DLD1 (cell line): ENCODE data around the gene IGFL1.
"Not testable (repeated sequence)": the region's sequence is repeated elsewhere in the genome, so short reads cannot be mapped to it uniquely, and the experiment has no call there.

ENCODE experiments used
- in situ Hi-C: cut with HindIII; loops from 2 replicates; pipeline ENCODE4 v1.10.0; 2017; ENCODE audit warnings: low sequenced_read_pairs

The IGFL1 gene

DNA sequence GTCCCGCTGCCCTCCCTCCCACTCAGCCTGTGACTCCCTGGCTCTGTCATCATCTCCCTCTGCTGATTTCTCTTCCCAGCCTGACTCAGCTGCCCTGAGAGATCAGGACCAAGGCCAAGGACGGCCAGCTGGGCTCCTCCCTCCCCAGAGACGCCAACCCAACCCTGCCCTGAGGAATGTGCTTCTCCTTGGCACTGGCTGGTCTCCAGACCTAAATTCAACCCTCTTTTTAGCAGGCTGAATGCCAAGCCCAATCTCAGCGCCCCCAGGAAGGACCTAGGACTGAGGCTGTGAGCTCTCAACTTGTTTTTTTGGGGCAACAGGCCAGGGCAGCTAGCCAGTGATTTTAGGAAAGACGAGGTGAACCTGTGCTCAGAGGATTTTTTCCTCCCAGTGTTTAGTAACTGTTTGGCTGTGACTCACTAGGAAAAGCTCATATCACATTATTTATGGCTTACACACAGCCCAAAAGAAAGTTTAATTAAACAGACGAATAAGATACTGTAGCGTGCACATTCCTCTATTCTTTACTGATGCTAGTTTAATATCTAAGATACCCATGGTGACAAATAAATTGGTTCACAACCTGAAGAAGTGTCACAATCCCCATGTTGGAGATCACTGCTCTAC is 7.4 kb upstream of the IGFL1 start:
- in situ Hi-C loops = no loop called here

DNA sequence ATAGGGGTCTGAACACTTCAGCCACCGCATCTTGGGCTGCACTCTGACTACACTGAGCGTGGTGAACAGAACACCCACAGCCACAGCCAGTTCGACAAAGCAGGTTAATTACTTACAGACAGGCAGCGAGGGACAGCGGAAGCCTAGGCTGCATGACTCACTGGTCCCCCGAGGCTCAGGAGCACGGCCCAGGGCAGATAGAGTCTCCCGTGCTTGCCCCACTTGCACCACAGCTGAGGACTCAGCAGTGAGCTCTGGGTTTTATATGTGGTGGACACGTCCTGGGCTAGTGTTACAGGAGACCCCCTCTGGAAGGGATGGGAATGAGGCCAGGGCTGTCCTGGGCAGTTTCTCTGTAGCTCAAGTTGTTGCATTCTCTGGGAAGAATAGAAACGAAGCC is 5.8 kb upstream of the IGFL1 start:
- in situ Hi-C loops = not testable (repeated sequence)

DNA sequence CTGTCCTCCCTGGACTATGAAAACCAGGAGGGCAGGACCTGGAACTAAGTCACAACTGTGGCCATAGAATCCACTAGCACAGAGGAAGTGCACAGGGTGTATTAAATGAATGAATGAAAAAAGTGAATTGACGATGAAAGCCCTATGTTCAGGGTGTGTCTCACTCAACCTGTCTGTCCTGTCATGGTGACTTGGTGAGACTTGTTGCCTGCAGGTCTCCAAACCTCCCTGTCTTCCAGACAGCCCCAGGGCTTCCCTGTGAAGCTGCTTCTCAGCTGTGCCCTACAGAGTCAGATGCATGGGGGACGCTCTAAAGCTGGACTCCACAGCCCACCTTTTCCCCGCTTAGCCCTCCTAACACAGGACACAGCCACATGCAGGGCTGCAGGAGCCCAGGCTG is 4.8 kb upstream of the IGFL1 start:
- in situ Hi-C loops = no loop called here

DNA sequence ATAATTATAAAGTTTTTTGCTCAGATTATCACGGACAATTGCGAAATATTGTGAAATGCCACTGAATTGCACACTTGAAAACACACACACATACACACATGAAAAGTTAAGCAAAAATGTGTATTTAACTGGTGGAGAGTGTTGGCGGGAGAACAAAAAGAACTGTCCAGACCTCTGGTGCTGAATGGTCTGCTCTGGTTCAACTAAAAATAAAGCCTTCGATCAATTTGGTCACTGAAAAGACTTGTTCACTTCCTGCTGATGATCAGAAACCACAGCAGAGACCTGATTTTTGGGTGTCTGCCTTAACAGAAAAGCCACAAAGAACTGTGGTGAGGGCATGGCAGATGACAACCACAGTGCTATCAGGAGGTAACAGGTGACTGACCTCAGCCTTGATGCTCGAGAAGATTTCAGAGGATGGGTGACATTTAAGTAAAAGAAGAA is 4.0 kb upstream of the IGFL1 start:
- in situ Hi-C loops = no loop called here

DNA sequence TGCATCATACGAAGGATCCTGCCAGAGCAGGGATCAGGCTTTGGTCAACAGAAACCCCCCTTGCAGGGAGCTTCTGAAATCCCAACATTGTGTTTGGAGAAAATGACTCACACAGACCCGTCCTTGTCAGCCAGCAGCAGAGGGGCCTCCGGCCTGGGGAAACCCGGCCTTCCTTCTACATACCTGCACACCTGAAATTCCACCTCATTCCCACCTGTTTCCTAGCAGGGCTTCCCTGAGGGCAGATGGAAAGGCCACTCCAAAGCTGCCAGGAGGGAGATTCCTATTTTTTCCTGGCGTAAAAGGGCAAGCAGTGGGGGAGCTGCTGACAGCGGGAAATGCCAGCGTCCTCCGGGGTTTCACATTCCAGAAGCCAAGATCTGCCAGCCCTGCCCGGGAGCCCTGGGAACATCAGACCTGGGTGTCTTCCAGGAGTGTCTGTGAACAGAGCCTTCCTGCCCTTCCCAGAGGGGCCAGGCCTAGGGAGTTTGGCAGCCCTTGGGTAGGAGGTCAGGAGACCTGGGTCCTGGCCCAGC is 3.0 kb upstream of the IGFL1 start:
- in situ Hi-C loops = no loop called here

DNA sequence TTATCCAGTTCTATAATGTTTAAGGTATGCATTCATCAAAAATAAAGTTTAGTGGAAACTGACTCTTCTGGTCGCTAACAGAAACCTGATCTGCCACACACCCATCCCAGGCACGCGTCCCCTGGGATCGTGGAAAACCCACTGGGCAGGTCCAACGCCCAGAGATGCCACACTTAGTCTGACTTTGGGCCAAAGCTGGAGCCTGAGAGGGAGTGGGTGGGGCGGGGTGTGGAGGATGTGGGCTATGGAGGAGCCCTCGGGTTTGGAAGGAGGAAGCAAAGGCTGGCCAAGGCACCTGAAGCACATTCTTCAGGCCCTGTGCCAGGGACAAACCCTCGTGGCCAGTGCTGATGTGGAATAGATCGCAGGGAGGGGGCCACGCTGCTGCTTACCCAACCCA is 2.5 kb downstream of the IGFL1 start:
- in situ Hi-C loops = no loop called here

DNA sequence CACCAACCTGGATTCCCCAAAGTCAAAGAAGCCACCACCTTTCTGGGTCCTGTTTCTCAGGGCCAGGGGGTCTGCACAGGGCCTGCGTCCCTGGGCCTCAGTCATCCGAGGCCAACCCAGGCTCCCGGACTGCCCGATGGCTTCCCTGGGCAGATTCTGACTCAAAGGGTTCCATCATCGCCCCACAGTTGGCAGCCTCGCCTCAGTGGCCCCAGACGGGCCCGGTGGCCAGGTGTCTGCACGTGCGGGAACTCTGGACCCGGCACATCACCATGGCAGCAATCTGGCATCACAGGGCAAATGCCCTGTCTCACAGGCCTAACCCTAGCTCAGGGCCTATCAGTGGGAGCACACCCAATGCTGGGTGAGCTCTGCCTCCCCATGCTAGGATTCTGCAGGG is 2.9 kb downstream of the IGFL1 start:
- in situ Hi-C loops = no loop called here

DNA sequence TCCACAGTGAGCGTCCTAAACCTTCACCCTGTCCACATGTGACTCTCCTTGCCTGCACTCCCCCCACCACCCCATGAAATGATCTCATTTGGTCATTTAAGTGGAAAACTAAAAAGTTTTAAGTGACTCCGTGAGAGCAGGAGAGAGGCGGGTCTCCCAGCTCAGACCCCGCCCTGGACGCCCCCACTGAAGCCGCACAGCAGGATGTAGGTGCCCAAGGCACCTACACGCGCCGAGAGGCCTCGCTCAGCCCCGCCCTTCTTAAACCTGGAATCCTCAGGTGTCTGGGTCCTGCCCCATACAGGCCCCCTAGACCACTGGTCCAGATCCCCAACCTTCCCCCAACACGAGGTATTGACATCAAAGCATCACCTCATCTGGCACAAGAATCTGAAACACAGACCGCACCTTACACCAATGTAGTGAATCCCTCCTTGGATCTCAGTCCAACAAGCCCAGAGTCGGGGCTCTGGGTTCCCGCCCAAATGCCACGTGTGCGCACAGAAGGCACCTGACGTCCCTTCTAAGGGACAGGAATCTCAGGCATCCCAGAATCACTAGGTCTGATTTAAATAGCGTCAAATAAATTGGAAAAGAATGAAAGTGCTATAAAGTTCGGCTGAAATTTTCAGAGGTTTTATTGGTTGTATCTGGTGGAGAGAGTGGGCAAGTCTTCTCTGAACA is 3.5 kb downstream of the IGFL1 start:
- in situ Hi-C loops = no loop called here

DNA sequence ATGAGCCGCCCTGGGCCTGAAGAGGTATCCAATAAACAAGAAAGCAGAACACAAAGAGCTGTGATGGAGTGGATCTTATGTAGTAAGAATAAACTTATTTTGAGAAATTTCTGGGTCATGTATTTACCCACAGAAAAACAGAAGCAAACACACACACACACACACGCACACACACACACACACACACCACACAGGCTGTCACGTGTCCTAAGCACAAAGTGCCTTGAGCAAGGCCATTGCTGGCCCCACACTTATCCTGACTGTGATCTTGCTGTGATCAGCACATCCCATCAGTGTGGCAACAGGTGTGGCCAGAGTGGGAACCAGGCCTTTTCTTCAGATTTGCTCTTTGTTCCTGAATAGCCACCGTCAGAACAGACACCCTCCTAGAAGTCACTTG is 4.3 kb downstream of the IGFL1 start:
- in situ Hi-C loops = not testable (repeated sequence)

DNA sequence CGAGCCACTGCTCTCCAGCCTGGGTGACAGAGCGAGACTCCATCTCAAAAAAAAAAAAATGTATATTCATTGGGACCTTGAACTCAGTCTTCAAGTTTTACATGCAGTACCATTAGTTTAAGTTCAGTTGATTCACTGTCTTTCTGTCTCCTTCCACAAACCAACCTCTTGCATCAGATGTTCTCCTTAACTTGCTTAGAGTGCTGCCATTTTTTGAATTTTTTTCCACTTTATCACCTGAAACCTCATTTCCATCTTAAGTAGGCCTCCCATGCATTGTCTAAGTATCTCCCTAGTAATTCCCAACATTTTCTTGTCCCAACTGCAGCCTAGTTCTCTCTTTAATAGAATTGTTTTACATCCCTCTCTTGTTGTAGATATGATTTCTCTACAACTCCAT is 8.6 kb downstream of the IGFL1 start:
- in situ Hi-C loops = not testable (repeated sequence)

DNA sequence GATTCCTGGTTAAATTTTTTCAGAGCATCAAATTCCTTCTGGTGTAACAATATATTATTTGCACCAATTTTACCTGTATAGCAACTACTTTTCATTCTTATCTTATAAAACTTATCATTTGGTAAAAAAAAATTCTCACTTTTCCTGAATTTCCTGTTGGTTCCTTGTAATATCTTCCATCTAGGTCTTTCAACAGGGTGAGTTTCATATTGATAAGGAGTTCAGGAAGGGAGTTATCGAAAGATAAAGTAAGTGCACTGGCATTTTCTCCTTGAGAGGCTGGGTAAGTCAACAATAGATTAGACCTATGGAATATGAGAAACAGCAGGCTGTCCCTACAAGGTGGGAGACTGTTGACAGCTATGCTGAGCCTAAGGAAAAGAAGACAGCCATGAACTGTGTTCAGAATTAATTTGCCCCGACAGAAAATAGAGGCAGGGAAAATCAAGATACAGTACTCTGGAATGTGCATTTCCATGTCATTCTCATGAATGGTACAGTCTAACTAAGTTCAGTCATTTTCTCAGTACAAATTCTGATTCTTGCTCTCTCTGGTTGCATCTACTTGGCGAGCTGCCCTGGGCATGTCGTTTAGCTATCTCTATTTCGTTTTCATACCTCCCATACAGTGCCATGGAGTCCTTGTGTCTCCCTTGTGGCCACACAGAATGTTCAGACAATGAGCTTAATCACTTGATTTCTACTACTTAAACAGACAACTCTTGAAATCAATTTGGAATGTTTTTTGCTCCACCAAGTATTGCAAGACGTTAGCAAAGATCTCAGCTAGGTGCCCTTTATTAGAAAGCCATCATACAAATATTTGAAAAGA is 9.9 kb downstream of the IGFL1 start:
- in situ Hi-C loops = no loop called here

DNA sequence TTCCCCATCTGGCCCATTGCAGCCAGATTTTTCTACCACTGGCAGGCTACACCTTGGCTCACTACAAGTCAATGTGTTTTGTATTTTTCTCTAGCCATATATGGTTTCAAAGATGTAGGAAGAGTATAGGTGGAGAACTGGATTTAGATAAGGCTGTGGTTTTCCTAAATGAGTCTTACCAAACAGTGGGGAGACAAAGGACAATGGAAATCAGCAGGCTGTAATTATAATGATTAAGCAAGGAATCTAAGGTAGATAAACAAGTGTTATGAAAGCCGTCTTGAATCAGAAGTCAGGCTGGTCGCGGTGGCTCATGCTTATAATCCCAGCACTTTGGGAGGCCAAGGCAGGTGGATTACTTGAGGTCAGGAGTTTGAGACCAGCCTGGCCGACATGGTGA is 11.2 kb downstream of the IGFL1 start:
- in situ Hi-C loops = no loop called here

DNA sequence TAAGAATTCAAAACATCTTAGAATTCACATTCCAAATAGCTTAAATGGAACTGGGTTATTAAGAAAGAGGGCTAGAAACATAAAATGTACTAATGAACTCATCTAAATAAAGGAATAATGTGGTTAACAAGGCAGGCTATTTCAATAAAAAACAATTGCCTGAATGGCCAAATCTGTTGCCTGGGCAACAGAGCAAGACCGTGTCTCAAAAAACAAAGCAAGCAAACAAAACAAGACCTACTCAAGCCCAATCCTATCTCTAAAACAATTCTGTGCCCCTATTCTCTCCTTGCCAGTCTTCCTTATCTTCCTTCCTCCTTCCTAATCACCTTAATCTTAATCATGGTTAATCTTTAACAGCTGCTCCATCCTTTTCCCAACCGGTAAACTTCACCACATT is 12.1 kb downstream of the IGFL1 start:
- in situ Hi-C loops = no loop called here

DNA sequence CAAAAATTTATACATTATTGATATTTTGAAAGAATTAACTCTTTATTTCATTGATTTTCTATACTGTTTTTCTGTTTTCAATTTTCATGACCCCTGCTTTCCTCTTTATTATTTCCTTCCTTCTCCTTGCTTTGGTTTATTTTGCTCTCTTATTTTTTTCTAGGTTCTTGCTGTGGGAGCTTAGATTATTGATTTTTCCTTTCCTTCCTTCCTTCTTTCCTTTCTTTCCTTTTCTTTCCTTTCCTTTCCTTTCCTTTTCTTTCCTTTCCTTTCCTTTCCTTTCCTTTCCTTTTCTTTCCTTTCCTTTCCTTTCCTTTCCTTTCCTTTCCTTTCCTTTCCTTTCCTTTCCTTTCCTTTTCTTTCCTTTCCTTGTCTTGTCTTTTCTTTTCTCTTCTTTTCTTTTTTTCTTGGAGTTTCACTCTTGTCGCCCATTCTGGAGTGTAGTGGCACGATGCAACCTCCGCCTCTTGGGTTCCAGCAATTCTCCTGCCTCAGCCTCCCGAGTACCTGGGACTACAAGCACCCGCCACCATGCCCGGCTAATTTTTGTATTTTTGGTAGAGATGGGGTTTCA is 13.6 kb downstream of the IGFL1 start:
- in situ Hi-C loops = not testable (repeated sequence)

DNA sequence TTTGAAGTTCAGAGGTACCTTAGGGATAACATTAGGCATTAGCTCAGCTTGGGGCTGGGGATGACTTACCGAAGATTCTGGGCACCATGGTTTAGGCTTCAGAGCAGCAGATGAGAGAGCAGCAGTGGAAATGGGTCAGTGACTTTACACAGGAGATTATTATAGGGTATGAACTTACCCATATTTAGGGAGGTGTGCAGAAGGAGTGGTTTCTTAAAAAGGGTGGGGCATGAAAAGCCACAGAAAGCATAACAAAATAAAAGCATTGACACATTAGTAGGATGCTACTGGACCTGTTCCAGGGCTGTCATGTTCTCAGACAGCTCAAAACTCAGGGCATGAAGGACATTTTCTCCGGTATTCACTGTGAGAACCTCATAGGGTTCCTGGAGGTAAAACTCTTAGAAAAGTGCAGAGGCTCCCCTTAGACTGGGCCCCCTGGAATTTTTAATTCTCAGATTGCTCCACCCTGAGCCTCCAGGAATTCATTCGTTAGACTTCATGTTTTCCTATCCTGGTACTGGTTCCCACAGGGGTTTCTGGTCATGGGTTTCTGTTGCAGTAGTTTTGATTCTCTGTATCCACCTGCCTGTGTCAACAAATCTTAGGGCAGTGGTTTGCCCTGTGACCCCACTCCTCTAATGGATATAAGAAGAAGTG is 20.7 kb downstream of the IGFL1 start:
- in situ Hi-C loops = no loop called here

DNA sequence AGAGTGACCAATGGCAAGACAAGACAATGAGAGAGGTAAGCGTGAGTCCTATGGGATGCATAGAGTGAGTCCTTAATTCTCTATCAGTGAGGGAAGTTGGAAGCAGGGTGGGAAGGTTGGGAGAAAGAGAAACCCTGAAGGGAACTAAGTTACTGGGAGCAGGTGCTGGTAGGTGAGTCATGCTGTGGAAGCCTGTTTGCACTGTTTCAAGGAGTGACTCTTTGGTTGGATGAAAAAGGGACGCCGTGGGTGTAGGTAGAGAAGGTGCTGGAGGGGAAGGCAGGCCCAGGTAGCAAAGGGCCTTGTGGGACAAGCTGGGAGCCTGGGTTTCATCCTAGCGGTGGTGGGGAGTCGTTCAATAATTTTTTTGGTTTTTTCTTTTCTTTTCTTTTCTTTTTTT is 21.9 kb downstream of the IGFL1 start:
- in situ Hi-C loops = no loop called here

DNA sequence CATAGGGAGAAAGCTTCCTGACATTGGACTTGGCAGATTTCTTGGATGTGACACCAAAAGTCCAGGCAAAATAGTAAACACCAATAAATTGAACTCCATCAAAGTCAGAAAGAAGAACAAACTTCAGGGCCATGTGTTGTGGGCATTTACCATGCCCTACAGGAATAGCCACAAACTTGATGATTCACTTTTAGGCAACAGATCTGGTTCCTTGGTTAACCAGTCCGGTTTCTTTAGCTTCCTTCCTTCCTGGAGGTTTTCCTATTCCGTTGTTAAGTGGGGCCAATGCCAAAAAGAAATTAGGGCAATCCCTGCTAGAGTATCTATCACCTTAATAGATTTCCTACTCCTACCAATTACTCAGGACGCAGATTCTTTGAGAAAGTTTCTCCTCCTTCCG is 25.2 kb downstream of the IGFL1 start:
- in situ Hi-C loops = no loop called here

DNA sequence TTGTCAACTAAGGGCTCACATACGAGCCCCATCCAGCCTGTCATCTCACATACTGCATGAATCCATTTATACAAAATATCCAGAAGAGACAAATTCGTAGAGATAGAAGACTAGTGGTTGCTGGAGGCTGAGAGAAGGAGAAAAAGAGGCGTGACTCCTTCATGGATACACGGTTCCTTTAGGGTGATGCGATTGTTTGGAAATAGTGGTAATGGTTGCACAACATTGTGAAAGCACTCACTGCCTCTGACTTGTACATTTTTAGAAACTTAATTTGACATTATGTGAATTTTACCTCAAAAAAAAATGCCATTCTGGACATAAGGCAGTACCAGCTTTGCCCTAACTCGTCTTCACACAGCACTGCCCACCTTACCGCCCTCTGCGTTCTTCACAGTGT is 27.3 kb downstream of the IGFL1 start:
- in situ Hi-C loops = no loop called here

DNA sequence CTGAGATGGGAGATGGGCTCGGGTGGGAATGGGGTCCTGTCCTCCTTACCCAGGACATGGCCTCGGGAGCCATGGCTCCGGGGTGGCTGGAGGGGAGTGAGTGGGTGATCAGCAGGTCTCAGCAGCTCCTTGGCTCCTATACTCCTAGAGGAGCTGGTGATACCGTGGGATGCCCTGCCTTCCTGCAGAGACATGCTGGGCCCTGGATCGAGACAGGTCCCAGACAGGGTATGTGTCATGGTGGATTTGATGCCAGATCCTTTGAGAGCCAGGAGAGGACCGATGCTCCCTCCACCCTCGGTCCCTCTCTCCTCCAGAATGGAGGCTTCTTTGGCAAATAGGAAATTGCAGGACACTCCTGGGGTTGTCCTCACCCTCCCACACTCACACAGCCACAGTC is 32.0 kb downstream of the IGFL1 start:
- in situ Hi-C loops = not testable (repeated sequence)

DNA sequence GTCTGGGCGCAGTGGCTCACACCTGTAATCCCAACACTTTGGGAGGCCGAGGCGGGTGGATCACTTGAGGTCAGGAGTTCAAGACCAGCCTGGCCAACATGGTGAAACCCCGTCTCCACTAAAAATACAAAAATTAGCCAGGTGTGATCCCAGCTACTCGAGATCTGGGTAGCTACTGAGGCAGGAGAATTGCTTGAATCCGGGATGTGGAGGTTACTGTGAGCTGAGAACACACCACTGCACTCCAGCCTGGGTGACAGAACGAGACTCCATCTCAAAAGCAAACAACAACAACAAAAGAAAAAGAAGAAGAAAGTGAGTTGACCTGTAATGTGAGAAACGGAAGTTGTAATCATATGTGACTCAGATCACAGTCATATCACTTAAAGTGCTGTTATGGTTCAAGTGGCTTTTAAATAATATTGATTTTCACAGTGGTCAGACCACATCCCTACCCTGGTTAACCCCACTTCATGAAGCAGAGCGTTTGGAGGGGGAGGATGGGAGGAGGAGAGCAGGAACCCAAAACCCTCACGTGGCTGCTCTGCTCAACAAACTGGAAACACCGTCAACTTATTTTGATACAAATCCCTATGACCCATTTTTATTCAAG is 33.2 kb downstream of the IGFL1 start:
- in situ Hi-C loops = not testable (repeated sequence)
